Upper lobe of left lung (tissue), 4 donors: ENCODE data around the gene OR51B6.

Experiments used
- POLR2A ChIP-seq, 4 donors: fragments of 450-650 bp; IDR thresholded peaks; one replicate each; pipeline ENCODE4 v1.5.1; 2016 to 2017; ENCODE audit warnings: antibody characterized with exemption in 4 of 4, mild to moderate bottlenecking in 2 of 4
- TF ChIP-seq, protein P1 (sequence below), 6 experiments: fragments of 450-650 bp in 4 of 6; fragments of 200-600 bp in 2 of 6; sonication (generic) in 2 of 6; IDR thresholded peaks; one replicate each; pipeline ENCODE4 v1.5.1; 2016 to 2019; ENCODE audit warnings: antibody characterized with exemption in 6 of 6

DNA sequence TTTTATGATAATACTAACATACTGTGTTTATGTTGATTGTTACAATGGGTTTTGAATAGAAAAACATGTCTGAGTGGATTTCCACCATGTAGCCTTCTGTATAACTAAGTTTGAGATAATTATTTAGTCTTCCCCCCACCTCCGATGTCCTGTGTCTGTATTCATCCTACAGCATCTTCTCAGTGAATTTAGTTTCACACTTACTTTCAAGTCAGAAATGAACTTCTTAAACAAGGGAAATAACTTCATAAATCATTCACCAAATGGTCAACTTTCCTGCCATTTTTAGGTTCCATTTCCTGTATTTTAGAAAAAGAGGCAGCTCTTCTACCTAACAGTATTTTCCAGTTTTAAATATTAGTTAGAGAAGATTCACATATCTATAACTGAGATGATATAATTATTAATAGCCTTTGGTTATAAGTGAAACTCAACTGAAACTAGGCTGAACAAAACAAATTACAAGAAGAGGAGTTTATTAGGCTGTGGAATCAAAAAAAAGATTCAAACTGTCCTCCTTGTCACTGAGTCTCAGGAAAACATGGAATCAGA, 11.5 kb upstream of the OR51B6 start:
- TF ChIP-seq, protein P1, sequence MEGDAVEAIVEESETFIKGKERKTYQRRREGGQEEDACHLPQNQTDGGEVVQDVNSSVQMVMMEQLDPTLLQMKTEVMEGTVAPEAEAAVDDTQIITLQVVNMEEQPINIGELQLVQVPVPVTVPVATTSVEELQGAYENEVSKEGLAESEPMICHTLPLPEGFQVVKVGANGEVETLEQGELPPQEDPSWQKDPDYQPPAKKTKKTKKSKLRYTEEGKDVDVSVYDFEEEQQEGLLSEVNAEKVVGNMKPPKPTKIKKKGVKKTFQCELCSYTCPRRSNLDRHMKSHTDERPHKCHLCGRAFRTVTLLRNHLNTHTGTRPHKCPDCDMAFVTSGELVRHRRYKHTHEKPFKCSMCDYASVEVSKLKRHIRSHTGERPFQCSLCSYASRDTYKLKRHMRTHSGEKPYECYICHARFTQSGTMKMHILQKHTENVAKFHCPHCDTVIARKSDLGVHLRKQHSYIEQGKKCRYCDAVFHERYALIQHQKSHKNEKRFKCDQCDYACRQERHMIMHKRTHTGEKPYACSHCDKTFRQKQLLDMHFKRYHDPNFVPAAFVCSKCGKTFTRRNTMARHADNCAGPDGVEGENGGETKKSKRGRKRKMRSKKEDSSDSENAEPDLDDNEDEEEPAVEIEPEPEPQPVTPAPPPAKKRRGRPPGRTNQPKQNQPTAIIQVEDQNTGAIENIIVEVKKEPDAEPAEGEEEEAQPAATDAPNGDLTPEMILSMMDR (IDR thresholded peaks at IDR 0.05), result no peak
- no peak for TF ChIP-seq POLR2A (IDR thresholded peaks at IDR 0.05)
